HG03108 (cell line): ENCODE results near the gene RPSA.
A peak's percentile ranks its signal among the peaks of the same experiment; 100 is the strongest.
"Not testable (repeated sequence)": the region's sequence is repeated elsewhere in the genome, so short reads cannot be mapped to it uniquely, and the experiment has no call there.

Experiments used
- ATAC-seq: cut with Tn5 transposase; IDR thresholded peaks from one replicate; pipeline ENCODE4 v1.9.1; 2021; ENCODE audit warnings: moderate library complexity; ENCODE audit not compliant: unreplicated experiment

RPSA gene

GRCh38 chr3:39406368-39407258 lies at the start of gene RPSA:
RPSA (plus strand) TSS chr3:39406720; CDS start chr3:39407654, 934 bp downstream.
- ATAC-seq: peak; percentile 93

GRCh38 chr3:39358333-39358732 lies 48.2 kb upstream of the RPSA start:
- ATAC-seq: no peak

GRCh38 chr3:39361252-39361927 lies 45.1 kb upstream of the RPSA start:
- ATAC-seq: no peak

GRCh38 chr3:39362192-39362591 lies 44.3 kb upstream of the RPSA start:
- ATAC-seq: no peak

- ATAC-seq: no peak
Observed at GRCh38 chr3:39362812-39363211, 43.7 kb upstream of the RPSA start.

GRCh38 chr3:39370450-39370849 lies 36.1 kb upstream of the RPSA start:
- ATAC-seq: not testable (repeated sequence)

GRCh38 chr3:39372833-39373232 lies 33.7 kb upstream of the RPSA start:
- ATAC-seq: no peak

GRCh38 chr3:39376959-39377634 lies 29.4 kb upstream of the RPSA start:
- ATAC-seq: no peak

GRCh38 chr3:39378088-39378487 lies 28.4 kb upstream of the RPSA start:
- peak; percentile 47 for ATAC-seq

GRCh38 chr3:39378957-39379777 lies 27.4 kb upstream of the RPSA start:
- no peak for ATAC-seq

- ATAC-seq: no peak
Observed at GRCh38 chr3:39379778-39380155, 26.8 kb upstream of the RPSA start.

- ATAC-seq: no peak
Observed at GRCh38 chr3:39381432-39381831, 25.1 kb upstream of the RPSA start.

GRCh38 chr3:39383045-39383880 lies 23.3 kb upstream of the RPSA start, which contains the start of gene SLC25A38:
SLC25A38 (plus strand) TSS chr3:39383370; CDS start chr3:39383725, 355 bp downstream.
- ATAC-seq: peak; percentile 66

GRCh38 chr3:39383881-39384664 lies 22.4 kb upstream of the RPSA start:
- peak; percentile 75 for ATAC-seq

GRCh38 chr3:39384665-39385000 lies 21.9 kb upstream of the RPSA start:
- ATAC-seq: no peak

GRCh38 chr3:39385456-39386090 lies 20.9 kb upstream of the RPSA start:
- no peak for ATAC-seq

GRCh38 chr3:39386318-39386717 lies 20.2 kb upstream of the RPSA start:
- ATAC-seq: no peak

GRCh38 chr3:39387411-39387975 lies 19.0 kb upstream of the RPSA start:
- ATAC-seq: no peak
